IPS-11a (cell line): ENCODE data around the gene TMEM35B.
"Not testable (repeated sequence)": the region's sequence is repeated elsewhere in the genome, so short reads cannot be mapped to it uniquely, and the experiment has no call there.

Experiments used
- H3K4me3 ChIP-seq: one replicate; pipeline ENCODE4 v1.5.1; 2013; ENCODE audit warnings: low read depth, low read length, control low read depth

The TMEM35B gene

GRCh38 chr1:34976384-34977209, 8.6 kb downstream of the TMEM35B start:
- no peak overlapping the region for H3K4me3 ChIP-seq

- no peak overlapping the region for H3K4me3 ChIP-seq
These were observed 9.4 kb downstream of the TMEM35B start for GRCh38 chr1:34975771-34976170.

- H3K4me3 ChIP-seq: no peak overlapping the region
These were observed 9.8 kb downstream of the TMEM35B start for GRCh38 chr1:34975338-34975737.

GRCh38 chr1:34974626-34975025, 10.5 kb downstream of the TMEM35B start:
- no peak overlapping the region for H3K4me3 ChIP-seq

- H3K4me3 ChIP-seq: no peak overlapping the region
These were observed 11.8 kb downstream of the TMEM35B start for GRCh38 chr1:34973326-34973725.

GRCh38 chr1:34970829-34971228, 14.3 kb downstream of the TMEM35B start:
- no peak overlapping the region for H3K4me3 ChIP-seq

- no peak overlapping the region for H3K4me3 ChIP-seq
These were observed 14.9 kb downstream of the TMEM35B start for GRCh38 chr1:34970220-34970735.

GRCh38 chr1:34968297-34968696, 16.9 kb downstream of the TMEM35B start:
- H3K4me3 ChIP-seq: not testable (repeated sequence)

GRCh38 chr1:34967672-34968071, 17.5 kb downstream of the TMEM35B start:
- H3K4me3 ChIP-seq: not testable (repeated sequence)

- no peak overlapping the region for H3K4me3 ChIP-seq
These were observed 19.6 kb downstream of the TMEM35B start for GRCh38 chr1:34965597-34965996.

GRCh38 chr1:34950428-34950827, 34.7 kb downstream of the TMEM35B start:
- H3K4me3 ChIP-seq: no peak overlapping the region

GRCh38 chr1:34948739-34949138, 36.4 kb downstream of the TMEM35B start:
- not testable (repeated sequence) for H3K4me3 ChIP-seq

- not testable (repeated sequence) for H3K4me3 ChIP-seq
These were observed 37.4 kb downstream of the TMEM35B start for GRCh38 chr1:34947641-34948314.

- no peak overlapping the region for H3K4me3 ChIP-seq
These were observed 38.9 kb downstream of the TMEM35B start for GRCh38 chr1:34946211-34946610.

GRCh38 chr1:34941798-34942197, 43.3 kb downstream of the TMEM35B start:
- H3K4me3 ChIP-seq: not testable (repeated sequence)
